Esophagus muscularis mucosa (tissue), 4 donors: ENCODE data around the gene B3GNT7.

Experiments used
- CTCF ChIP-seq, 3 experiments: fragments of 200-600 bp in 2 of 3; fragments of 450-650 bp in 1 of 3; sonication (generic) in 2 of 3; IDR thresholded peaks; one replicate each; pipeline ENCODE4 v1.5.1; 2017 to 2019; ENCODE audit warnings: antibody characterized with exemption in 3 of 3, mild to moderate bottlenecking in 2 of 3, moderate library complexity in 1 of 3
- EP300 ChIP-seq: sonication (generic); formaldehyde crosslinking; IDR thresholded peaks from one replicate; pipeline ENCODE4 v1.6.1; 2017; ENCODE audit warnings: antibody characterized with exemption
- POLR2A ChIP-seq: fragments of 450-650 bp; IDR thresholded peaks from one replicate; pipeline ENCODE4 v1.6.1; 2017; ENCODE audit warnings: antibody characterized with exemption, moderate library complexity, mild to moderate bottlenecking, low read depth
- POLR2AphosphoS5 ChIP-seq, 2 donors: sonication (generic); formaldehyde crosslinking; IDR thresholded peaks; one replicate each; pipeline ENCODE4 v1.6.1; 2017; ENCODE audit warnings: antibody characterized with exemption in 2 of 2

GRCh38 chr2:231399046-231399852 is 3.7 kb downstream of the B3GNT7 start:
- no peak for TF ChIP-seq POLR2A
- TF ChIP-seq CTCF (IDR thresholded peaks at IDR 0.05): no peak
- TF ChIP-seq POLR2AphosphoS5 (IDR thresholded peaks at IDR 0.05): no peak
- no peak for TF ChIP-seq EP300
